Aorta (tissue), 5 donors: Measurements from ENCODE around the gene SIAH1. TPM values are rescaled to one million over a fixed set of nuclear protein-coding genes. Genes with fewer than 3 reads are reported as not detected.

Source experiments
- ATAC-seq: fragments of 200-7000 bp; cut with Tn5 transposase; one replicate; pipeline ENCODE4 v1.9.1; 2022; ENCODE audit warnings: moderate library complexity; ENCODE audit not compliant: low FRiP score
- DNase-seq, 2 donors: peaks; one replicate each; pipeline ENCODE4 v3.0.0-alpha.2; 2020
- H3K27ac ChIP-seq, 2 donors: one replicate each; pipeline ENCODE4 v1.5.1; 2013; ENCODE audit warnings: low read length in 2 of 2, mild to moderate bottlenecking in 2 of 2, moderate library complexity in 2 of 2, control low read depth in 1 of 2, inconsistent platforms in 1 of 2, low read depth in 1 of 2
- H3K27me3 ChIP-seq, 2 donors: one replicate each; pipeline ENCODE4 v1.6.1; 2013; ENCODE audit warnings: control low read depth in 1 of 2, low read length in 1 of 2, mild to moderate bottlenecking in 1 of 2, moderate library complexity in 1 of 2; ENCODE audit not compliant: insufficient read depth in 2 of 2, control insufficient read depth in 1 of 2
- H3K36me3 ChIP-seq, 2 donors: one replicate each; pipeline ENCODE4 v1.6.1; 2013; ENCODE audit warnings: control low read depth in 1 of 2, low read length in 1 of 2, mild to moderate bottlenecking in 1 of 2; ENCODE audit not compliant: insufficient read depth in 2 of 2, control insufficient read depth in 1 of 2
- H3K4me1 ChIP-seq, 2 donors: one replicate each; pipeline ENCODE4 v1.6.1; 2013; ENCODE audit warnings: low read length in 2 of 2, control low read depth in 1 of 2, mild to moderate bottlenecking in 1 of 2, moderate library complexity in 1 of 2; ENCODE audit not compliant: insufficient read depth in 2 of 2, control insufficient read depth in 1 of 2
- H3K4me3 ChIP-seq, 2 donors: one replicate each; pipeline ENCODE4 v1.5.1; 2013; ENCODE audit warnings: low read length in 2 of 2, control low read depth in 1 of 2, mild to moderate bottlenecking in 1 of 2
- H3K9me3 ChIP-seq: one replicate; pipeline ENCODE4 v1.6.1; 2013; ENCODE audit warnings: mild to moderate bottlenecking, low read length; ENCODE audit not compliant: control insufficient read depth
- WGBS, 2 donors: extraction: QIAGEN DNeasy Blood & Tissue Kit; methylation state at CpG; one replicate each; pipeline ENCODE4 v1.1.7; 2013; 5-methylcytosine and 5-hydroxymethylcytosine counted together
- intact Hi-C, 2 donors: fragments of 100-400 bp; cut with DNase I; formaldehyde crosslinking; loops; one replicate each; pipeline versions ENCODE4 v1.14.2 to v1.15.0; 2022
- polyA plus RNA-seq, 2 donors: library from polyadenylated mRNA; stranded (reverse); fragments of 200-250 nt; gene quantifications; one replicate each; pipeline ENCODE4 v1.2.3, GENCODE V29; 2013
- total RNA-seq, 2 donors: library from RNA; stranded (reverse); fragmentation: NEBNext Ultra II Directional; extraction: Animal tissue kit (Norgen Biotek cat#: 25700); gene quantifications; one replicate each; pipeline ENCODE4 v1.2.1, GENCODE V29; 2021
- donor health status: healthy with polysubstance abuse.
- donor health status: Bipolar disorder and iron deficiency.
- donor health status: DM: no; HTN: no; CAD: no.
- donor health status: DM: no; HTN: no; CAD: no.
- donor health status: DM: yes; HTN: yes; CAD: no.

Gene SIAH1
- total and polyA plus RNA-seq, 4 donors: 12.7 to 24.3 (median 19.6) TPM

DNA sequence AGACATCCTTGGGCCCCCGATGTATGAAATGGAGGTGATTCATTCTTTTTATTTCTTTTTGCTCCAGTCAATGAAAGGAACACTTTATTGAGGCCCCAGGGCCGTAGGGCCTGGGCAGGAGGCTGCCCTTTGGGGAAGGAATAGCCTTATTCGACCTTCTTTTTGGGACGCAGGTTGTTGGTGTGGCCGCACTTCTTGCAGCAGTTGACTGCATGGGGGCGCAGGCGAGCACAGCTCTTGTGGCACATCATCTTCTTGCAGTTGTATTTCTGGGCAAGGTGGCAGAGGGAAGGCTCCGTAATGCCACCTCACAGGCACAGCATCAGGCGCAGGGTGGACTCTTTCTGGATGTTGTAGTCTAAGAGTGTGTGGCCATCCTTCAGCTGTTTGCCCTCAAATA lies 50.9 kb downstream of the SIAH1 start:
- intact Hi-C loops: no loop called here
- H3K4me3 ChIP-seq: no peak overlapping the region
- no peaks in the 10 kb centered on the region for H3K9me3 ChIP-seq
- DNase-seq (no peak), ATAC-seq (no peak)
- H3K4me1 ChIP-seq: no peaks in the 10 kb centered on the region
- H3K36me3 ChIP-seq: peaks cover 0 to 3% of the 10 kb centered on the region in 2 donors
- no peak overlapping the region for H3K27ac ChIP-seq
- WGBS, 2 donors: 87 to 90% methylated on average over 9 of the region's 9 CpGs
- H3K27me3 ChIP-seq: no peaks in the 10 kb centered on the region

DNA sequence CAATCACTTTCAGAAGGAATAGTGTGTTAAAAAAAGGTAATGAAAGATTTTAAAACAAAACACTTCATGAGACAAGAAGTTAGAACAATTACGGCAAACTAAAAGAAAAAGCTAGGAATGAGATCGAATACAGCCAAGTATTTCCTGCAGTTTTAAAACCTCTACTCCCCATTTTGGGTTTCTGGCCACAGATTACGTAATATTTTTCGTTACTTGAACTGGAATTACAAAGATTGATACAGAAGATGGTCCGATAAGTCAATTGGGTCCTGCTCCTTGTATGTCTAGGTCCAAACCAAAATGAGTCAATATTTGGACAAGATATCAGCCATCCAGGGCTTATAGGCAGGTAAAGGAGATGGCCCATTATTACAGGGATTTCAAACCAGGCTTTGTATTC lies 52.2 kb downstream of the SIAH1 start:
- WGBS, 2 donors: 95 to 96% methylated on average over 5 of the region's 5 CpGs
- ATAC-seq: no peak

DNA sequence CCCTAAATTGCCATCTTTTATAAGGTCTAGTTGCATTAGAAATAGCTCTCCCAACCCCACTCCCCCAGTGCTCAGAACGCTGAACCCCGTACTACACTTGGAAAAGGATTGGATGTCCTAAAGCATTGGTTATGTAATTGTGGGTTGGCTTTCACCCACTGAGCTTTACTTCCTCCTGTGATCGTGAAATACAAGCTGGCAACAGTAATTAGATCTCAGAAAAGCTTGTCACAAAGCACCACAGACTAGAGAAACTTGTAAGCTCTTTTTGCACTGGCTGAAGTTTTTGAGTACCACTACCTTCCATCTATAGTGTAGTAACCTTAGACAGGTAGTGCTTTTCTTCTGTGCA lies 54.4 kb downstream of the SIAH1 start:
- WGBS, 2 donors: 27 to 32% methylated on average over 3 of the region's 3 CpGs
- ATAC-seq (no peak), DNase-seq (no peak)

More for the DNA sequence above, 52.2 kb downstream of the SIAH1 start:
- intact Hi-C loops: no loop called here
- Histone ChIP-seq H3K27me3 (no peaks in the 10 kb centered on the region), H3K36me3 (peaks cover 0 to 3% of the 10 kb centered on the region in 2 donors), H3K27ac (no peak overlapping the region), H3K9me3 (no peaks in the 10 kb centered on the region), H3K4me3 (no peak overlapping the region), H3K4me1 (no peaks in the 10 kb centered on the region)
- DNase-seq: no peak

DNA sequence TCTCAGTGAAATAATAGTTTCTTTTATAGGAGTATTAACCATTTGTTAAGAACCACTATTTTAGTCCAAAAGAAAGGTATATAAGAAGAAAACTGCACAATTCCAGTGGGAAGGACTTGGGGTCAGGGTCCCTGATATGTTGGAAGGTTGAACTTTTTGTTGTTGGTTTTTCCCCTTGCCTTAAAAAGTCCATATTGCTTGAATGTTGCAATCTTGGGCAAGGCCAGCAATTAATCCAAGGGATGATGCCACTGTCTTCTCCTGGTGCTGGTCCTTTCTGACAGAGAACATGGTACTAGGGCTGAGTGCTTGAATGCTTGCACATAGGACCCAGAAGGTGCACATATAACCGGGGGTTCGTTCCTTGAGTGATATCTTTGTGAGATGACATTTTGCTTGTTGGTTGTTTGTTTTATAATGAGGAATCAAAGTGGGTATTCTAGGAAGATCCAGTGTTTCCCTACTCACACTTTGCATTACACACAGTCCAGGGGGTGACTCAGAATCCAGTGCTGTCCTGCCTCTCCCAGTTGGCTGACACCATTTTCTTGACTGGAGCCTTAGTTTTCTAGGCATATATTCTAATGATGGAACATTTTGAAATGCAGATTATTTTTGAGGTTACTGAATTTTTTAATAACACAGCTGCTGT lies 54.9 kb downstream of the SIAH1 start:
- no peak for ATAC-seq
- WGBS, 2 donors: 95 to 96% methylated on average over 2 of the region's 2 CpGs

More for the DNA sequence above, 54.4 kb downstream of the SIAH1 start:
- Histone ChIP-seq H3K4me3 (no peak overlapping the region), H3K27me3 (no peaks in the 10 kb centered on the region), H3K36me3 (peaks cover 0 to 7% of the 10 kb centered on the region in 2 donors), H3K9me3 (no peaks in the 10 kb centered on the region), H3K27ac (no peak overlapping the region), H3K4me1 (no peaks in the 10 kb centered on the region)
- intact Hi-C loops: no loop called here

DNA sequence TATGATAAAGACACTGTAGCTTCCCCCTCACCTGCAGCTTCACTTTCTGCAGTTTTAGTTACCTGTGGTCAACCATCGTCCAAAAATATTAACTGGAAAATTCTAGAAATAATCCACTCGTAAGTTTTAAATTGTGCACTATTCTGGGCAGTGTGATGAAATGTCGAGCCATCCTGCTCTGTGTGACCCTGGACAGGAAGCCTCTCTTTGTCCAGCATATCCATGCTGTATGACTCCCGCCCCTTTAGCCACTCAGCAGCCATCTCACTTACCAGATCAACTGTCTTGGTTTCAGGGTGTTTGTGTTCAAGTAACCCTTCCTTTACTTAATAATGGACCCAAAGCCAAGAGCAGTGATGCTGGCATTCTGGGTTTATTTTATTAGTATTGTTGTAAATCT lies 56.1 kb downstream of the SIAH1 start:
- intact Hi-C loops: no loop called here
- H3K4me3 ChIP-seq: no peak overlapping the region
- DNase-seq: no peak
- 96 to 97% methylated on average over 4 of the region's 4 CpGs for WGBS, 2 donors
- no peaks in the 10 kb centered on the region for H3K27me3 ChIP-seq
- no peaks in the 10 kb centered on the region for H3K9me3 ChIP-seq
- ATAC-seq: no peak
- H3K36me3 ChIP-seq: peaks cover 0 to 4% of the 10 kb centered on the region in 2 donors
- H3K27ac ChIP-seq: no peak overlapping the region
- H3K4me1 ChIP-seq: no peaks in the 10 kb centered on the region

More for the DNA sequence above, 54.9 kb downstream of the SIAH1 start:
- Histone ChIP-seq H3K4me1 (no peaks in the 10 kb centered on the region), H3K27ac (no peak overlapping the region), H3K27me3 (no peaks in the 10 kb centered on the region), H3K36me3 (peaks cover 0 to 7% of the 10 kb centered on the region in 2 donors), H3K4me3 (no peak overlapping the region), H3K9me3 (no peaks in the 10 kb centered on the region)
- intact Hi-C loops: no loop called here
- DNase-seq: no peak

DNA sequence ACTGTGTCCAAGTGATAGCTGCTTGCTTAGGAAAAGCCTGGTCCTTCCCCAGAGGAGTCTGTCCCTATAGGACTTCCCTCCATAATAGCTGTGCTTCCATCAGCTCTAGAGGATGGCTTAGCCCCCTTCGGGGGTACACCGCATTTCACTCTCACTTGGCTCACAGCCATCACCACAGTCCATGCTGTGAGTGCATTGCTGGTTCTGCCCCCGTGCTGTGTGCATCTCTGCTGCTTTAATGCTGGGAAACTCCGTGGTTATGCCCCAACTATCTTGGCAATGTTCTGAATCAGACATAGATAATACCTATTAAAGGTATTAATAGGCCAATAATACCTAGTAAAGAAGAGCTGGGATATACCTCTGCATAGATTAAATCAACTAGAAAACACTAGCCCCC lies 58.3 kb downstream of the SIAH1 start:
- intact Hi-C loops: no loop called here
- peaks cover 0 to 4% of the 10 kb centered on the region in 2 donors for H3K36me3 ChIP-seq
- ATAC-seq: no peak
- H3K27ac ChIP-seq: no peak overlapping the region
- 84 to 85% methylated on average over 4 of the region's 4 CpGs for WGBS, 2 donors
- DNase-seq: no peak
- no peaks in the 10 kb centered on the region for H3K4me1 ChIP-seq
- no peak overlapping the region for H3K4me3 ChIP-seq
- no peaks in the 10 kb centered on the region for H3K9me3 ChIP-seq
- no peaks in the 10 kb centered on the region for H3K27me3 ChIP-seq

DNA sequence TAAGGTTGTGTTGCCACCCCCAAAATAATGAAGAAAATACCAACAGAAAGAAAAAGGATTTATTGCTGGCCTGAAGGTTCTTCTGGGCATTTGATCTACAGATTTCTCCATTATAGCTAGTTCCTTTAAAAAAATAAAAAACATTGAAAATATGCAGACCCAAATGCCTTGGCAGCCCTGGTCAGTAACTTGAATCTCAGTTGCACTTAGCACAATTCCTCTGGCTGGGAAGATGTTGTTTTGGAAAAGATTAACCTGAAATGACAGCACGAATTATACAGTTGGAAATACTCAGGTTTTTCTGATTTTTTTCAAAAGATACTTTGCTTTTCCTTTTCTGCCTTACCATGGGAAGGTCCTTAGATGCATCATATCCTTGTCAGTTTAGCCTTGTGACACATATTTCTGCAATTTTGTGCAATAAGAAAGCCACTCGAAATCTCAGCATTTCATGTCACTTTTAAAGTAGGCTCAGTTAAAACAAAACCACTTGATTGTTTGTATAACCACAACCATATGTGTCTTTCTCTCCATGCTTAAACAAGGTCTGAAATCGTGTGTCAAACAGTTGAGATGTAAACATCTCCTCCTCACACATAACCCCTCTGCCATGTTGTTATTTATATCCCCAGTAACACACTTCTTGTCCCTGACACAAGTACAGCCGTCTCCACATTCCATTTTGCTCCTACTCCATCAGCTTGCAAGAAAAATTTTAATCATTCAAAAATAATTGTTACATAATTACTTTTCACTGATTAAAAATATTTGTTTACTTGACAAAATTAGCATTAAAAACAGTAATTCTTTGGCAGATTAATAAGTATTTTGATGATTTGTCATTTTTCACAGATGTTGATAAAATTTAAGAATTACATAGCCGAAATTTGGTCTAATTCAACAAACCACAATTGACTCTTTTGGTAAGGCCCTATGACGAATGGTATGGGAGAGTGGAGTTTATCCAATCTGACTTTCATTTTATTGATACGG lies 61.1 kb downstream of the SIAH1 start:
- intact Hi-C loops: no loop called here
- ATAC-seq (no peak), DNase-seq (no peak)
- WGBS, 2 donors: 62 to 68% methylated on average over 7 of the region's 7 CpGs
- Histone ChIP-seq H3K4me1 (no peaks in the 10 kb centered on the region), H3K9me3 (no peaks in the 10 kb centered on the region), H3K27ac (no peak overlapping the region), H3K27me3 (no peaks in the 10 kb centered on the region), H3K36me3 (peaks cover 0 to 4% of the 10 kb centered on the region in 2 donors), H3K4me3 (no peak overlapping the region)

DNA sequence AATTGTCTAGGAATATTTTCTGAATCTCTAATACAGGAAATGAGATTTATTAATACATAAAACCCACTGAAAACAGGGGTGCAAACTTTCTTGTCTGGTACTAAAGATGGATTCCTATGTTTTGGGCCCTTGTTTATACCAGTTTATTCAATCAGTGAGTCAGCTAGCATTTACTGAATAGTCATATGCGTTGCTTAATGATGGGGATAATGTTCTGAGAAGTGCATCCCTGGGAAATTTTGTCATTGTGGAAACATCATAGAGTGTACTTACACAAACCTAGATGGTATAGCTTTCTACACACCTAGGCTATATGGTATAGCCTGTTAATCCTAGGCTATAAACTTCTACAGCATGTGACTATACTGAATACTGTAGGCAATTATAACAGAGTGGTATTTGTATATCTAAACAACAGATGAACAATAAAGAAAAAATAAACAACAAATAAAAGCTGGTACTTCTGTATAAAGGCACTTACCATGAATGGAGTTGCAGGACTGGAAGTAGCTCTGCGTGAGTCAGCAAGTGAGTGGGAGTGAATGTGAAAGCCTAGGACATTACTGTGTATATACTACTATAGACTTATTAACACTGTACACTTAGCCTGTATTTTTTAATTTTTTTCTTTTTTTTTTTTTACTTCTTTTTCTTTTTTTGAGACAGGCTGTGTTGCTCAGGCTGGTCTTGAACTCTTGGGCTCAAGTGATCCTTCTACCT lies 63.7 kb downstream of the SIAH1 start:
- DNase-seq: no peak
- Histone ChIP-seq H3K27me3 (no peaks in the 10 kb centered on the region), H3K27ac (no peak overlapping the region), H3K4me1 (no peaks in the 10 kb centered on the region), H3K4me3 (no peak overlapping the region), H3K9me3 (no peaks in the 10 kb centered on the region), H3K36me3 (peaks cover 0 to 4% of the 10 kb centered on the region in 2 donors)
- intact Hi-C loops: no loop called here
- no peak for ATAC-seq
- WGBS, 2 donors: 82 to 84% methylated on average over 2 of the region's 2 CpGs
